Testis (tissue), 2 donors: ENCODE measurements around the gene ADAM8.

ENCODE experiments used
- CTCF ChIP-seq, 3 experiments: fragments of 450-650 bp in 2 of 3; fragments of 200-600 bp in 1 of 3; sonication (generic) in 1 of 3; IDR thresholded peaks; one replicate each; pipeline ENCODE4 v1.5.1; 2016 to 2019; ENCODE audit warnings: antibody characterized with exemption in 3 of 3, mild to moderate bottlenecking in 2 of 3, moderate library complexity in 1 of 3
- POLR2A ChIP-seq: fragments of 450-650 bp; IDR thresholded peaks from one replicate; pipeline ENCODE4 v1.6.1; 2017; ENCODE audit warnings: antibody characterized with exemption, mild to moderate bottlenecking, moderate library complexity

DNA sequence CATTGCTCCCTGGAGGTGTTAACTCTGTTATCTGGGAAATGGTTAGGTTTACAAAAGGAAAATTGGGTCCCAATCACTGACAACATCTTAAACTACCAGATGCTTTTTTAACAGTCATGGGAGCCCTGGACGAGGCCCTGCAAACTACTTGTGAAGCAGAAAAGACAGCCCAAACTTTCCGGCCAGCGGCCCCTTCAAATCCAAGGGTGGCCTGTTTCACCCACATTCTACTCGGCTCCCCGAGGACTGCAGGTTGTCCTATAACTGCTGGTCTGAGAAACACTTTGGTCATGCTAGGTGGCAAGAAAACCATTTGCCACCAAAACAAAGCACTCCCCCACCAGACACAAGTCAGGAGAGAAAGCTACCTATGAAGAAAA, 29.4 kb upstream of the ADAM8 start:
- TF ChIP-seq POLR2A (no peak), CTCF (IDR thresholded peaks at IDR 0.05) (no peak)
